NCI-H2227 (cell line): ENCODE results near the gene KCNJ14.

Experiments
- DNase-seq: peaks from one replicate; lab custom pipeline; 2025; ENCODE audit not compliant: unreplicated experiment; lab: John Stamatoyannopoulos, UW

KCNJ14 gene

DNA sequence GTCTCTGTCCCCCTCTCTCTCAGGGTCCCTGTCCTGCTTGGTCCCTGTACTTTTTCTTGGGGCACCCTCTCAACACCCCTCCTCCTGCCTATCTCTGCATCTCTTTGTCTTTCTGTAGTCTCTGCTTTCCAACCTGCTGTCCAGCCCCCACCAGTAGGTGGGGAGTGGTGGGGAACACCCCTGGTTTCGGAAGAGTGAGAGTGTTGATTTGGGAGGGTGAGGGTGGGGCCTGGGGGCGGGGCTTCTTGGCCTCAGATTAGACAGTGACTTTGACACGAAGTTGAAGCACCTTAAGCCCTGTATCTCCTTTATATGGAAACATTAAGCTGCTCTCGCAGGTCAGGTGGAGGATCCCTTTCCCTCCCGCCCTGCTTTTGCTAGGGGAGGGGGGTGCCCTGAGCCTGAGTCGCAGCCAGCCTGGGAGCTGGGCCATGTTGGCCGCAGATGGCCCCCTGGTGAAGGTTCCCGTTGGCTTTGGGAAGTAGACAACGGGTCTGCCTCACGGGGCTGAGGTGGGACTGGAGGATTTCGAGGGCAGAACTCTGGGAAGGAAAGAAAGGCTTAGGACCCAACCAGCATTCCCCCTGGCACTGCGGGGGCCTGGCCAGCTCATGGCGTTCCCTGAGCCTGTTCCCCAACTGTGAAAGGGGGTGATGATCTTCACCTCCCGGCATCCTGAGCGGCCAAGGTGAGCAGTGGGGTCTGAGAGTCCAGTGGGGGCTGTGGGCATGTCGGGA lies at the start of gene KCNJ14:
Gene KCNJ14 (plus strand): TSS at position 404 of the 737 bp plus-strand sequence. CDS start 6,151 bp downstream, outside the sequence.
- no peak for DNase-seq

DNA sequence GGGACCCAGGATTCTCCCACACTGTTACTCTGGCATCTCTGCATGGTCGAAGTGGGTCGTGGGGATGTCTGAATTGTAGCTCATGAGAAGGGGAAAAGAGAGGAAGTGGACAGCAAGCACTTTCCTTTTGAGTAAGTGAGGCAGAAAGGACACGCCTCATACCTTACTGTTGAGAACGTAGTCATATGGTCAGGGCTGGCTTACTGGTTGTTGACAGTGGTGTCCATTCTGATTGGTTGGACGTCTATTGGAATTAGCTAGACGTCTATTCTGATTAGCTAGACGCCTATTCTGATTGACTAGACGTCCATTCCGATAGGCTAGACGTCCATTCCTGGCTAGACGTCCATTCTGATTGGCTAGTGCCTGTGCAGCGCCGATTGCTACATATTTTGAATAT lies 49.5 kb upstream of the KCNJ14 start:
- no peak for DNase-seq

DNA sequence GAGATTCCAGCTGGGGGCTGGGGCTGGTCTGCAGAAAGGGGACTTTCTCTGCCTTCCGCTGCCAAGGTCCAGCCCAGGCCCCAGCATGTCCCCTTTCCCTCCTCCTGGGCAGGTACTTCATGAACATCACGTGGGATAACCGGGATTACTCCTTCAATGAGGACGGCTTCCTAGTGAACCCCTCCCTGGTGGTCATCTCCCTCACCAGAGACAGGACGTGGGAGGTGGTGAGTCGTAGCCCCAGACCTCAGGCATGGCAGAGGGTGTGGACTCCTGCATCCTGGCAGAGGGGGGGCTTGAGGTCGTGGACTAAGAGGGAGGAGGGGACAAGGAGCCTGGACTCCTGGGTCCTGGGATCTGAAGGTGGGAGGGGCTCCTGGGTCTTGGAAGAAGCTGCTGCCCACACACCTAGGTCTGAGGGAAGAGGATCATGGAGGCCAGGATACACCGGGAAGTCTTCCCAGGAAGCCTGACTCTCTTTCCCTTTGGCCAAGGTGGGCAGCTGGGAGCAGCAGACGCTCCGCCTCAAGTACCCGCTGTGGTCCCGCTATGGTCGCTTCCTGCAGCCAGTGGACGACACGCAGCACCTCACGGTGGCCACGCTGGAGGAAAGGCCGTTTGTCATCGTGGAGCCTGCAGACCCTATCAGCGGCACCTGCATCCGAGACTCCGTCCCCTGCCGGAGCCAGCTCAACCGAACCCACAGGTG lies 41.3 kb upstream of the KCNJ14 start:
- no peak for DNase-seq

DNA sequence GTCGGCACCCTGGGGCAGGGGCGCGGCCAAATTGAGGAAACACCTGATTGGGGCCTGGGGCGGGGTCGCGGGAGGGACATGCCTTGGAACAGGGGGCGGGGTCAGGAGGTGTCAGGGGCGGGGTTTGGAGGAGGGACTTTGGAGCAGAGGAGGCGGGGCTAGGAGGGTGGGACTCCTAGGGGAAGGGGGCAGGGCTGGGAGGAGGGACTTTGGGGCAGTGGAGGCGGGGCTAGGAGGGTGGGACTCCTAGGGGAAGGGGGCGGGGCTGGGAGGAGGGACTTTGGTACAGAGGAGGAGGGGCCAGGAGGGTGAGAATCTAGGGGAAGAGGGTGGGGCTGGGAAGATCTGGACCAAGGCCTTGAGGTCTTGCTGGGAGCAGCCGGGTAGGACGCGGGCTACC lies 40.0 kb upstream of the KCNJ14 start:
- DNase-seq, result peak; percentile 43

DNA sequence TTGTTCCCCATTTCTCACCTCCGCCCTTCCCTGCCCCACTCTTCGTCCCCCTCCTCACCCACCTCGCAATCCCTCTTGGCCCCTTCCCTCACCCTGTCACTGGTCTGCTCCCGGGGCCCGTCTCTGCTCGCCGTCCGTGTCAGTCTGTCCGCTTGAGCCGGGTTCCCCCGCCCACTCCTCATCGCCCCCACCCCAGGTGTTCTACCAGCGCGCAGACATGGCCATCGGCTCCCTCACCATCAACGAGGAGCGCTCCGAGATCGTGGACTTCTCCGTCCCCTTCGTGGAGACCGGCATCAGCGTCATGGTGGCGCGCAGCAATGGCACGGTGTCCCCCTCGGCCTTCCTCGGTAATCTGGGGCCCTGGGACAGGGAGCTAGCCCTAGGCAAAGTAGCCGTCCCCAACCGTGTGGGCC lies 39.6 kb upstream of the KCNJ14 start:
- no peak for DNase-seq

DNA sequence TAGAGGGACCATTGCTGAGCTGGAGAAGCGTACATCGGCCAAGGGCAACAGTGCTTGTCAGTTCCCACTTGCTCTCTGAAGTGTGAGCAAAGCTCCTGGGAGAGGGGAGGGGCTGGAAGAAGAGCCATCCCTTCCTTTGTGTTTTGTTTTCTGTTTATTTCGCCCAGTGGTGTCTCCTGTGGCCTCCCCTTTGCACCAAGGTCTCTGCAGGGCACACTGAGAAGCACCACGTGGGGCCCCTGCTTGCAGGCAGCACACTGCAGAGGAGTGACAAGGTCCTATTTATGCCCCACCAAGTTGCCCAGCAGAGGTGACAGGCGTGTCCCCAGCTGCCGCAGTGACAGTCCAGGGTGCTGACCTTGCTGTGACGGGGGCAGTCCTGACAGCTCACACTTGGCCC lies 38.0 kb upstream of the KCNJ14 start:
- no peak for DNase-seq

DNA sequence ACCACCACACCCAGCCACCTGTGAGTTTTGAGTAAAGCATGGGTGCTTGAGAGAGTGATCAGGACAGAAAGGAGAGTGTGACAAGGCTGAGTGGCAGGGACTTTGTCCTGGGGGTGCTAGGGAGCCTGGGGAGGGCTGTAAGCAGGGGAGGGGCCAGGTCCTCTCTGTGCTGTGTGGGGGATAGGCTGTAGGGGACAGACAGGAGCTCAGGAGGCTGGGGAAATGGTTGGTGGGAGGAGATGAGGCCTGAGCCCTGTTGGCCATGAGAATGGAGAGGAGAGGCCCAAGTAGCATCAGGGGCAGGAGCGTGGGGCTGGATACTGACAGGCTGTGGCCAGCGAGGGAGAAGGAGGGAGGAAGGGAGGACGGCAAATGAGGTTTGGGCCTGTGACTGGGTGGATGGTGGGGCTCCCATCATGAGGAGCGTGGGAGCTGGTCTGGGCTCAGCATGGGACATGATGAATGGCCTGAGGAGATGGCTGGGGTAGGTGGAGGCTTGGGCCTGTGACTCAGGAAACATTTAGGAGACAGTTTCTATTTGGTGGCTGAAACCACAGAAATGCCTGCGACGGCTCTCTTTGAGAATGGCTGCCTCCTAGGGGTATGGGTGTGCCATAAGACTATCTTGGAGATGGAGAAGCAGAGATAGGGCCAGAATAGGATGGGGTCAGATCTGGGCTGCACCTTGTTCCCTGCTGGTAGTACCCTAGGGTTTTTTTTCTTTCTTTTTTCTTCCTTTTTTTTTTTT lies 36.9 kb upstream of the KCNJ14 start:
- no peak for DNase-seq

DNA sequence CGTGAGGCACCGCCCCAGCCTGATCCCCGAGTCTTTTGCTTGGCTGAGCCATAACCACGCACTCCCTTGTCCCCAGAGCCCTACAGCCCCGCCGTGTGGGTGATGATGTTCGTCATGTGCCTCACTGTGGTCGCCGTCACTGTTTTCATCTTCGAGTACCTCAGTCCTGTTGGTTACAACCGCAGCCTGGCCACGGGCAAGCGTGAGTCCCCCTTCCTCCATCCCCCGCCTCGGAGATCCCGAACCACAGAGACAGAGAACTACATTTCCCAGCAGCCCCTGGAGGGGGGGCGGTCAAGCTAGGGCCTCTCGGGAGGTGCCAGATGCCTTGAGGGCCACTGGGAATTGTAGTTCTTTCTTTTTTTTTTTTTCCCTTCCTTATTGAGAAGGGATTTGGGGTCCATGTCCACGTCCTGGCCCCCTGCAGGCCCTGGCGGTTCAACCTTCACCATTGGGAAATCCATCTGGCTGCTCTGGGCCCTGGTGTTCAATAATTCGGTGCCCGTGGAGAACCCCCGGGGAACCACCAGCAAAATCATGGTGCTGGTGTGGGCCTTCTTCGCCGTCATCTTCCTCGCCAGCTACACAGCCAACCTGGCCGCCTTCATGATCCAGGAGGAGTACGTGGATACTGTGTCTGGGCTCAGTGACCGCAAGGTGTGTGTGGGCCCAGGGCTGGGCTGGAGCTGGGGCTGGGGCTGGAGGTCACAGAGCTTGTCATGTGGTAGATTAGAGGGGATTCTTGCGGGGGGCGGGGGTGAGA lies 36.0 kb upstream of the KCNJ14 start:
- peak; percentile 42 for DNase-seq

DNA sequence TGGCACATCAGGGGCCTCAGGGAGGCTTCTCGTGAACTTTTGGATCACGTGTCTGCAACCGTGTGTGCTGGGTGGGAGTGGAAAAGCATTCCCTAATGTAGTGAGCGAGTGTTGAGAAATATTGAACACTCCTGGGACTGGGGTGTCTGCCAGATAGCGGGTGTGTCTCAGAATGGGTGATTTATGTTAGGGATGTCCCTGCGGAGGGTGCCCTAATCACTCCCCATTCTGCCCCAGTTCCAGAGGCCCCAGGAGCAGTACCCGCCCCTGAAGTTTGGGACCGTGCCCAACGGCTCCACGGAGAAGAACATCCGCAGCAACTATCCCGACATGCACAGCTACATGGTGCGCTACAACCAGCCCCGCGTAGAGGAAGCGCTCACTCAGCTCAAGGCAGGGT lies 33.8 kb upstream of the KCNJ14 start:
- DNase-seq, result no peak

DNA sequence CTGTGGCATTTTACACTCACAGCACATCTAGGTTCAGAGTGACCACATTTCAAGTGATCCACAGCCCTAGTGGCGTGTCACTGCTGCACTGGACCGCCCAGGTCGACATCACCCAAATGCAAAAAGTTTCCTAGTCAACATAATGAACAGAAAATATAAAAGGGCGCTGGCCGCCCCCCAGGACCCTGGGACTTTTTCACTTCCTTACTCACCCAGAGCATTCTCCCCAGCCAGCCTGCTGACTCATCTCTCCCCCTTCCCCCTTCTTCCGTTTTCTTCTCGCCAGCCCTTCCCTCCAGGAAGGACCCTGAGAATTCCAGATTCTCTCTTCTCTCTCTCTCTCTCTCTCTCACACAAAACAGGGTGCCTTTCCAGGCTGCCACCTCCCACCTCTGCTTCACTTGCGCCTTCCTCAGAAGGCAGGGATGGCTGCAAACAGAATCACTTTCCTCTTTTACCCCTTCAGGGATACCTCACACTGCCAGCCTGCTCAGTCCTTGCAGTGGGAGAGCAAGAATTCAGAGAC lies 30.6 kb upstream of the KCNJ14 start:
- DNase-seq, result no peak

DNA sequence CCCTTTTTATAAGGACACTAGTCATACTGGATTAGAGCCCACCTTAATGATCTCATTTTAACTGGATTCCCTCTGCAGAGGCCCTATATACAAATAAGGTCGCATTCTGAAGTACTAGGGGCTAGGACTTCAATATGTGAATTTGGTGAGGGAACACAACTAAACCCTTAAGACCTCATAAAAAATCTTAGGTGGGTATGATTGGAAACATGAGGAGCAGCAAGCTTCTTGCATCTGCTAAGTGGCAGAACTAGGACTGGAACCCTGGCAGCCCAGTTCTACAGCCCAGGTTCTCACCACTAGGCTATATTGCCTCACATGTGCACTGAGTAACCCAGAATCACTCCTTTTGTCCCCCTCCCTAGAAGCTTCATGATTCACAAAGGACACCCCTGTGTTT lies 26.7 kb upstream of the KCNJ14 start:
- DNase-seq, result no peak

DNA sequence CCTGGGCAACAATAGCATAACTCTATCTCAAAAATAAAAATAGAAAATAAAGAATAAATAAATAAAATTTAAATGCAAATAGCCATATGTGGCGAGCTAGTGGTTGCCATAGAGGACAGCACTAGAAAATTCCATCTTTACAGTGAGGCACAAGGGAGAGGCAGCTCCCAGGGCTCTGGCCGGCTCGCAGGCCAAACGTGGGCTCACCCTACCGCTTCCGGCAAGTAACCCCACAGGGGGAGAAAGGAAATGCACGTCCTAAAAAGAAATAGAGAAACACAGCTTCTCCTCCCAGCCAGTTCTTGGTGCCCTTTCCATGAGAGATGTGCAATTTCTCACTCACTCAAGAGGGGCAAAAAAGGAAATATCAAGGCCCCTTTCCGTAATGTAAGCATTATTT lies 22.0 kb upstream of the KCNJ14 start:
- no peak for DNase-seq

DNA sequence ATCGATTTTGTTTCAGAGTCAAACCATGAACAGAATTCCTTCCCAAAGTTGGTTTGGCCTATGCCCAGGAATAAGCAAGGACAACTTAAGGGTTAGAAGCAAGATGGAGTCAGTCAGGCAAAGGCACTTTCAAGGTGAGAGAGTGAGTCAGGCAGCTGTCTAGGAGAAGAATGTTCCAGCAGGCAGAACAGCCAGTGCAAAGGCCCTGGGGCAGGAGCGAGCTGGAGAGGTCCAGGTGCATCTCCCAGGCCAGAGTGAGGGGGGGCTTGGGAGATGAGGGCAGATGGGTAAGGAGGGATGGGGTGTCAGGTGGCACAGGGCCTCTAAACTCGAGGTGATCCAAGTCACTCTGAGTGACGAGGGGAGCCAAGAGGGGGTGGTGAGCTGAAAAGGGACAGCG lies 18.8 kb upstream of the KCNJ14 start:
- DNase-seq, result no peak

DNA sequence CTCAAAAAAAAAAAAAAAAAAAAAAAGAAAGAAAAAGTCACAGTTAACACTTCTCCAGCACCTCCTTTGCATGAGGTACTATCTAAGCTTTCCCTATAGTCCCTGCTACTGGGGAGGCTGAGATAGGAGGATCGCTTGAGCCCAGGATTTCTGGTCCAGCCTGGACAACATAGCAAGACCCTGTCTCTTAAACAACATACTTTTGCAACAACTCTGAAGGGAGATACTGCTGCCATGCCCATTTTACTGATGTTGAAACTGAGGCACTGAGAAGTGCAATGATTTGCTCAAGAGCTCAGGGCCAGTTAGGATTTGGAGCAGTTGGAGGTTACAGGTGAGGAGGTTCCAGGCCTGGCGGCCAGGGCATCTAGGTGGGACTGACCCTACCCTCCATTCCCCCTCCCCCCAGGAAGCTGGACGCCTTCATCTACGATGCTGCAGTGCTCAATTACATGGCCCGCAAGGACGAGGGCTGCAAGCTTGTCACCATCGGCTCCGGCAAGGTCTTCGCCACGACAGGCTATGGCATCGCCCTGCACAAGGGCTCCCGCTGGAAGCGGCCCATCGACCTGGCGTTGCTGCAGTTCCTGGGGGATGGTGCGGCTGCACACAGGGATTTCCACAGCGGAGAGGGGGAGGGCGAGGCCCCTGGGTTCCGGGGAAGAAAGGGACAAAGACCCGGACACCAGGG lies 13.9 kb upstream of the KCNJ14 start:
- DNase-seq, result no peak

DNA sequence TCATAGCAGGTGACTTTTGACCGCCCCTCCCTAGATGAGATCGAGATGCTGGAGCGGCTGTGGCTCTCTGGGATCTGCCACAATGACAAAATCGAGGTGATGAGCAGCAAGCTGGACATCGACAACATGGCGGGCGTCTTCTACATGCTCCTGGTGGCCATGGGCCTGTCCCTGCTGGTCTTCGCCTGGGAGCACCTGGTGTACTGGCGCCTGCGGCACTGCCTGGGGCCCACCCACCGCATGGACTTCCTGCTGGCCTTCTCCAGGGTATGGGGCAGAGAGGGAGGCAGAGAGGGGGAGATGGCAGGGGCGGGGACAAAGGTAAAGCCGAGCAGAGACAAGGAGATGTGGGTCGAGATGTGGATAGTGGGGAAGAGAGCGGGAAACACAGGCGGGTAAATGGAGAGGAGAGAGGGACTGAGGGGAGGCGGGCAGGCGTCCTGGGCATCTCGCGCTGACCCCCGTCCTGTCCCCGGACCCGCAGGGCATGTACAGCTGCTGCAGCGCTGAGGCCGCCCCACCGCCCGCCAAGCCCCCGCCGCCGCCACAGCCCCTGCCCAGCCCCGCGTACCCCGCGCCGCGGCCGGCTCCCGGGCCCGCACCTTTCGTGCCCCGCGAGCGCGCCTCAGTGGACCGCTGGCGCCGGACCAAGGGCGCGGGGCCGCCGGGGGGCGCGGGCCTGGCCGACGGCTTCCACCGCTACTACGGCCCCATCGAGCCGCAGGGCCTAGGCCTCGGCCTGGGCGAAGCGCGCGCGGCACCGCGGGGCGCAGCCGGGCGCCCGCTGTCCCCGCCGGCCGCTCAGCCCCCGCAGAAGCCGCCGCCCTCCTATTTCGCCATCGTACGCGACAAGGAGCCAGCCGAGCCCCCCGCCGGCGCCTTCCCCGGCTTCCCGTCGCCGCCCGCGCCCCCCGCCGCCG lies 13.0 kb upstream of the KCNJ14 start:
- DNase-seq, result no peak

DNA sequence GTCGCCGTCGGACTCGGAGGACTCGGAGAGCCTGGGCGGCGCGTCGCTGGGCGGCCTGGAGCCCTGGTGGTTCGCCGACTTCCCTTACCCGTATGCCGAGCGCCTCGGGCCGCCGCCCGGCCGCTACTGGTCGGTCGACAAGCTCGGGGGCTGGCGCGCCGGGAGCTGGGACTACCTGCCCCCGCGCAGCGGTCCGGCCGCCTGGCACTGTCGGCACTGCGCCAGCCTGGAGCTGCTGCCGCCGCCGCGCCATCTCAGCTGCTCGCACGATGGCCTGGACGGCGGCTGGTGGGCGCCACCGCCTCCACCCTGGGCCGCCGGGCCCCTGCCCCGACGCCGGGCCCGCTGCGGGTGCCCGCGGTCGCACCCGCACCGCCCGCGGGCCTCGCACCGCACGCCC lies 12.1 kb upstream of the KCNJ14 start:
- DNase-seq, result peak; percentile 34

DNA sequence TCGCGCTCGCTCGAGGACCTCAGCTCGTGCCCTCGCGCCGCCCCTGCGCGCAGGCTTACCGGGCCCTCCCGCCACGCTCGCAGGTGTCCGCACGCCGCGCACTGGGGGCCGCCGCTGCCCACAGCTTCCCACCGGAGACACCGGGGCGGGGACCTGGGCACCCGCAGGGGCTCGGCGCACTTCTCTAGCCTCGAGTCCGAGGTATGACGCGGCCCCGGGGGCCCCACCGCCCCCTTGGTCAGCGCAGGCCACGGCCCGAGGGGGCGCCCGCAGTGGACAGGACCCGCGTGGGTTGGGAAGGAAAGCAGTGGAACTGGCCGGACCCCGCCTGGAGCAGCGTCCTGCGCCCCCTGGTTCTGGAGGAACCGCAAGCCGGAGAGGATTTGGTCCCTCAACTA lies 11.6 kb upstream of the KCNJ14 start:
- no peak for DNase-seq

DNA sequence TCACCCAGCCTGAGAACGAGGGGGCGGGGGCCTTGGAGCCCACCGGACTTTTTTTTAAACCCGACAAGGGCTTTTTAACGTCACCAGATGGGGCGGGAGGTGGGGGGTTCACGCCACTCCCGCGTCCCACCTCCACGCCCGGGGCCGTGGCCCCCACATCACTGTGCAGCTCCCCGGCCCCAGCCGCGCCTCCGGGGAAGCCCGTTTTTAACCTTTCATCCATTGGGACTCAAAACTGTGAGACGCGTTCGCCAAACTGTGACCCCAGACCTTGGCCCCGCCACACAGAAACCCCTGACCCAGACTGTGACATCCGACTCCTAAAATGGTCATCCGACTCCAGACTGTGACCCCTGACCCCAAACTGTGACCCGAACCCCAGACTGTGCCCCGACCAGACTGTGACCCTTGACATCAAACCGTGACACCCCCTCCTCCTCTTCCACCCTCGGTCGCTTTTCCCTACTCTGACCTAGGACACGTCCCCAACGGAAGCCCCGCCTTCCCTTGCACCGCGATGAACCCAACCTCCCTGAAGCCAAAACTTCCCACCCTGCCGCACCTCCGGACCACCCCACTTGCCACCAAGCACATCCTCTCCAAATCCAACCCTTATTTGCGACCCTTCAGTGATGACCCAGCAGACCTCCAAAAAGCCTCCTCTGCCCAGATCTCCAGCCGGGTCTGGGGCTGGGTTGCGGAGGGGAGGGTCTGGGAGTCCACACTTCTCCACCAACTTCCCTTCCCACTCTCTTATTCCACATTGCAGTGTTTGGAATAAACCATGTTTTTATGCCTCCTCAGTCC lies 11.0 kb upstream of the KCNJ14 start:
- no peak for DNase-seq

DNA sequence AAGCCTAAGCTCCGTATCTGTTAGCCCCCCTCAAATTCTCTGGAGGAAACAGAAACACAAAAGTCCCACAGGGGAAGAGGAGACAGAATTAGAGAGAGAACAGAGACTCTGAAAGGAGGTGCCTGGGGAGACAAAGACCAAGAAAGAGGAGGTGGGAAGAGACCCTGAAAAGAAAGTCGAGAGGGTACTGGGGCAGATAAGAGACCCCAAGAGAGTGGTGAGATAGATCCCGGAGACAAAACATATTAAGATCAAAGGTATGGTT lies 10.5 kb upstream of the KCNJ14 start:
- DNase-seq, result peak; percentile 9
